Measurements from ENCODE around the gene SCGB2A2.

The SCGB2A2 gene

DNA sequence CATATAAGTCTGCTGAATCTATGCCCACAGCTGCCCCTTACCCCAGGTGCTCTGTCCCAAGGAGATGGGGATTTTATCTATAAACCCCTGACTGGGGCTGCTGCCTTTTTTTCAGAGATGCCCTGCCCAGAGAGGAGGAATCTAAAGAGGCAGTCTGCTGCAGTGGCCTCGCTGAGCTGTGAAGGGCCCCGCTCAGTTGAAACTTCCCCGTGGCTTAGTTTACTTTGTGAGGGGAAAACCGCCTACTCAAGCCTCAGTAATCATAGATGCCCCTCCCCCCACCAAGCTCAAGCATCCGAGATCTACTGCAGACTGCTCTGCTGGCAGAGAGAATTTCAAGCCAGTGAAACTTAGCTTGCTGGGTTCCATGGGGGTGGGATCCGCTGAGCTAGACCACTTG is 36.3 kb downstream of the SCGB2A2 start:
- no peak for DNase-seq (ENCODE audit: low spot score)

DNA sequence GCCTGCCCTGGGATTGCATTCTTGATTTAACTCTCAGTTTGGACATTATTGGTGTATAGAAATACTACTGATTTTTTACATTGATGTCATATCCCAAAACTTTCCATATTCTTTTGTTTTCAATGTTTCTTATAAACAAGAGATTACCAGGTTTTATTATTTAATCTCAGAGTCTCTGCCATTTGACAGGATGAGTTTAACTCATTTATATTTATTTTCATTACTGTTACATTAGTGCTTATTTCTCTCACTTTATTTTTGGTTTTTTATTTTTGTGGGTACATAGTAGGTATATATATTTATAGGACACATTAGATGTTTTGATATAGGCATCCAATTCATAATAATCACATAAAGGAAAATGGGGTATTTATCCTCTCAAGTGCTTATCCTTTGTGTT is 38.0 kb downstream of the SCGB2A2 start:
- DNase-seq (ENCODE audit: low spot score): no peak

GRCh38 chr11:62309991-62310390 is 40.0 kb downstream of the SCGB2A2 start:
- no peak for DNase-seq (ENCODE audit: low spot score)

DNA sequence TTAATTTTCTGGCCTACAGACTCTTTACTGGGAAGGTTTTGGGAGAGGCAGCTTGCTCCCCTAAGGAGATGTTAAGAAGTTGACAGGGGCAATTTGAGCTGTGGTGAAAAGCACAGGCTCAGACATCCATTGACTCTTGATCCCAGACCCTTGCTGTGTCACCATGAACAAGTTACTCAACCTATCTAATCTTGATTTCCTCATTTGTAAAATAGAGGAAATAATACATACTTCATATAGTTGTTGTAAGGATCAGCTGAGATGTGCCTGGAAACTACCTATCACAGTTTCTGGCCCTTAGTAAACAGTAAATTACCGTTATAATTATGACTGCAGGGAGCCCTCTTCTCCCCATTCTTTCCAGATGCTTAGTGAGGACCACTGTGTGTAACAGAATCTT is 45.5 kb downstream of the SCGB2A2 start:
- peak; percentile 1 for DNase-seq (ENCODE audit: low spot score)

GRCh38 chr11:62322524-62322923 is 52.6 kb downstream of the SCGB2A2 start:
- DNase-seq (ENCODE audit: low spot score): no peak
